ENCODE measurements around the gene RCCD1.

DNA sequence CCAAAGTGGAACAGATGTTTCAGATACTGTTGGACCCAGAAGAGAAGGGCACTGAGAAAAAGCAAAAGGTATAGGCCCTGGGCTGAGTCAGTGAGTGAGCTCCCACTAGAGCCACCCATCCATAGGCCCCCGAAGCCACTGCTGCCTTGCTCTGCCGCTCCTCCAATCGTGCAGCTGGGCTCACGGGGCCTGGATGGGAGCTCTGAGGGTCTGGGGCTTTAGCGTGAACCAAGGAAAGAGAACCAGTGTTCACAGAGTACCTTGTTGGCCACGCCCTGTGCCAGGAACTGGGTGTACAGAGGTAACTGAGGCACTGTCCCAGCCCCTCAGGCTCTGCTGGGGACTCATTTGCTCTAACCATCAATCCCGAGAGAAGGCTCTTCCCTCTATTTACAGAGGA is 14.9 kb upstream of the RCCD1 start:
- TF ChIP-seq, protein P1, sequence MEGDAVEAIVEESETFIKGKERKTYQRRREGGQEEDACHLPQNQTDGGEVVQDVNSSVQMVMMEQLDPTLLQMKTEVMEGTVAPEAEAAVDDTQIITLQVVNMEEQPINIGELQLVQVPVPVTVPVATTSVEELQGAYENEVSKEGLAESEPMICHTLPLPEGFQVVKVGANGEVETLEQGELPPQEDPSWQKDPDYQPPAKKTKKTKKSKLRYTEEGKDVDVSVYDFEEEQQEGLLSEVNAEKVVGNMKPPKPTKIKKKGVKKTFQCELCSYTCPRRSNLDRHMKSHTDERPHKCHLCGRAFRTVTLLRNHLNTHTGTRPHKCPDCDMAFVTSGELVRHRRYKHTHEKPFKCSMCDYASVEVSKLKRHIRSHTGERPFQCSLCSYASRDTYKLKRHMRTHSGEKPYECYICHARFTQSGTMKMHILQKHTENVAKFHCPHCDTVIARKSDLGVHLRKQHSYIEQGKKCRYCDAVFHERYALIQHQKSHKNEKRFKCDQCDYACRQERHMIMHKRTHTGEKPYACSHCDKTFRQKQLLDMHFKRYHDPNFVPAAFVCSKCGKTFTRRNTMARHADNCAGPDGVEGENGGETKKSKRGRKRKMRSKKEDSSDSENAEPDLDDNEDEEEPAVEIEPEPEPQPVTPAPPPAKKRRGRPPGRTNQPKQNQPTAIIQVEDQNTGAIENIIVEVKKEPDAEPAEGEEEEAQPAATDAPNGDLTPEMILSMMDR (IDR thresholded peaks at IDR 0.05): no peak
- TF ChIP-seq POLR2A (IDR thresholded peaks at IDR 0.05): no peak

Data from prostate gland (tissue), 2 donors.